HS-5 (cell line): ENCODE data around the gene DLST.

Source experiments
- DNase-seq: peaks from one replicate; pipeline ENCODE4 v3.0.0-alpha.2; 2012; ENCODE audit warnings: low read depth

The DLST gene

DNA sequence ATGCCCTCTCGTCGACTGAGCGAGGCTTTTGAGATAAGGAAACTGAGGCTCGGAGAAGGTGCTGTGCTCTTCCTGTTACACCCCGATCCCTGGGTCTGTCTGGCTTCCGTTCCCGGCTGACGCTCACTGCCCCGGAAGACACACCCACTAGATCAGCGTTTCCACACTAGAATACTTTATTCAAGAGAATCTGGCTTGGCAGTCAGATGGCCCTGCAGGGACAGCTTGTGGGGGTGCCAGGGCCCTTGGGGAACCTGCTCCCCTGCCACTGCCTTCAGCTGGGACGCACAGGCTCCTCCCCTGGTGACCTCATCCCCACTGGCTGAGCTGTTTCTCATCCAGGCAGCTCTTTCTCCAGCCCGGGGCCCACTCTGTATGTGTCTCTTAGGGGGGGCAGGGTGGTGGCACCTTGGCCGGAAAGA is 60.0 kb downstream of the DLST start:
- no peak for DNase-seq

DNA sequence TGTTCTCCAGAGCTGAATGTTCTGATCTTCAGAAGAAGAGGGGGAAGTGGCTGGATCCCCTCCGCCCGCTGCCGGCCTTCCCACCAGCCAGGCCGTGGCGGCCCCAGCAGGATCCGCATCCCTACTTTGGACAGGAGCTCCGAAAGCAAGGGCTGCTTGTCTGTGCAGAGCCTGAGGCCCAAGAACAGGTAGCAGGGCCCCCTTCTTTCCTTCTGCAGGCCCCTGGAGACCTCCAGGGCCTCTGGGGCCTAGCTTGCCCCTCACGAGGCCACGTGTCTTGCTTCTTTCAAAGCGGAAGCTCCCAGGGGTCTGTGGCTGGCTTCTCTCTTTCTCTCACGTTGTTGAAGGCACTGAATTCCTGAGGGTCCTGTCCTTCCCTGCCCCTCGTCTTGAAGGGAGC is 60.5 kb downstream of the DLST start:
- no peak for DNase-seq

DNA sequence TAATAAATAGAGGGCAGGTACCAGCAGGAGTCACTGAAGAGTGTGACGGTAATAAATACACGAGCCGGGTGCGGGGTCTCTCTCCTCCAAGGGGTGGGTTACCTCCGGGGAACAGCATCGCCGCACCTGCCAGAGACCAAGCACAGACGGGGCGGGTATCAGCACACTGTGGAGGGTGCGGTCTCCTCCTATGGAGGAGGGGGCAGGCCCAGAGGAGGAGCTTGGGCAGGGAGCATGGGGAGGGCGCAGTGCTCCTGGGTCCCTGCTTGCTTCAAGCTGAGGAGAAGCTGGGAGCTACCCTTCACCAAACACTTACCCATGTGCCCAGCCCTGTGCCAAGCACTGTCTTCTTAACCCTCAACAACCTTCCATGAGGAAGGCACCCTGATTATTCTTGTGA is 60.9 kb downstream of the DLST start:
- no peak for DNase-seq

DNA sequence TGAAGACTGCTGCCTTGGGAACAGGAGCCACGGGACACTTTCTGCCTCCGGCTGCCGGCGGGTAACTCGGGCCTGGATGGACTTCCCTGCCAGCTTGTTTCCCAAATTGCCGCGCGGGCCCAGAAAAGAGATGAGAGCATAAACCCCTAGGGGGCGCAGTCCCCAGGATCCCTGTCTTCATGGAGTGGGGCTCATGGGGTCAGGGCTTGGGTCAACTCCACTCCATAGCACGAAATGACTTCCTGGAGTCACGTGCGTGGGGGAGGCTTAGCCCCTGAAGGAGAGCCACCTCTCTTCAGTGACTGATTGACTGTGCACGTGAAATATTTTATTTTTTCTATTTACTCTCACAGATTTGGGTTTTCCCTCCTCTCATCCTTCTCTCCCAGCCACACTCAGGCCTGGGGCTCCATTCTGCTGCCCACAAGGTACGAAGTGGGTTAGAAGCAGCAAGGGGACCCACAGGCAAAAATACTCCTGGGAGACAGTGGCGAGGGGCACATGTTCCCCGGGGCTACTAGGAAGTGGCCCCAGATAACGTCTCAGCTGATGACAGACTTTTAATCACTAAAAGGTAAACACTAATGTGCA is 63.6 kb downstream of the DLST start:
- no peak for DNase-seq

DNA sequence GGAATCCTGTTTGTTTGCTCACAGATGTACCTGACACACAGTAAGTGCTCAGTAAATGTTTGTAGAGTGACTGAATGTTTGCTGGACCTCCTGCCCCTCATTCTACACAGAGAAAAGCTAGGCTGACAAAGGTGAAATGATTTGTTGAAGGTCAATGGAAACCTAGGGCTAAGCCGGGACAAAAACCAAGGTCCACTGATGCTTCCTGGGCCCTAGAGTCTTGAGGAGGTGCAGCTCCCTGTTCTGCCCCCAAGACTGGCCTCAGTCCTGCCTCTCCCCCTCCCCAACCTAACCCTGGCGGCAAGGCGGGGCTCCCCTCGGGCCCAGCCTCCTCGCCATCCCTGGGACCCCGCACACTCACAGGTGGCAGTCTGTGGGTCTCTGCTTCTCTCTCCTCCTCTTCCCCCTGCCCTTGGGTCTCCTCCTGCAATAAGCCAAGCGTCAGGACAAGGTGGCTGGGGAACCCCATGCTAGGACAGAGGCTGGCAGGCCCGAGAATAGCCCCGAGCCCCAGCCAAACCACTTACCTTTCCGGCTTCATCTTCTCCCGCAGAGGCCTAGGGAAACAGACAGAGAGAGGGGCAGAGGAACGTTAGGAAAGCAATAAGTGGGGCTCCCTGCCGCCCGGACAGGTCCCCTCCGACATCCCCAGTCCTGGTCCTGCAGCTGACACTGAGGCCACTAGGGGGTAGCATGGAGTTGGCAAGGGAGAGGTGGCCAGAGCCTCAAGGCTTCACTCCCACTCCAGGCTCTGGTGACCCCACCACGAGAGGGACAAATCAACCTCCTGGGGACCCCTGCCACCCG is 64.3 kb downstream of the DLST start:
- no peak for DNase-seq

DNA sequence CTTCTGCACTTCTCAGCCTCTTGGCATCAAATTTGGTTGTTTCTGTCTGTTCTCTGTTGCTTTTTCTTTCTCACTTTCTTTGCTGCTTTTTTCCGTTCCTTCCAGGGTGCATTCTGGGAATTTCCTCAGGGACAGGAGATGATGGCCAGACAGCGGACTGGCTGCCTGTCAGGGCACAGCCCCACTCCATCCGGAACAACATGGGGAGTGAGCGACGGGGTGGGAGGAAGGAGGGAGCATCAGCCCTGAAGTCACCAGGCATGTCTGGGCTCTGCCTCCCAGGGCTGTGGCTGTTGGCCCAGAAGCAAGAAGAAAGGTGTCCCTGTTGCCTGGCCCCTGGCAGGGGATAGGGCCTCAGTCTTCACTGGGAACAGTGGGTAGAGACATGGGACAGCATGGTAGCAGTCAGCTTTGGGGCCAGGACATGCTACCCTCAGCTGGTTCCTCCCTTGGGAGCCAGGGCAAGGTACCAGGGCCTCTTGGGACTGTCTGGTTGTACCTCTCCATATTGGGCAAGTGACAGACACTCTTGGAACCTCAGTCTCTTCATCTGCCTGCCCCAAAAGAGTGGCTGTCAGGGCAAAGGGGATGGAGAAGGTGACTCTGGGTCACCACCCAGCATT is 65.1 kb downstream of the DLST start:
- no peak for DNase-seq

DNA sequence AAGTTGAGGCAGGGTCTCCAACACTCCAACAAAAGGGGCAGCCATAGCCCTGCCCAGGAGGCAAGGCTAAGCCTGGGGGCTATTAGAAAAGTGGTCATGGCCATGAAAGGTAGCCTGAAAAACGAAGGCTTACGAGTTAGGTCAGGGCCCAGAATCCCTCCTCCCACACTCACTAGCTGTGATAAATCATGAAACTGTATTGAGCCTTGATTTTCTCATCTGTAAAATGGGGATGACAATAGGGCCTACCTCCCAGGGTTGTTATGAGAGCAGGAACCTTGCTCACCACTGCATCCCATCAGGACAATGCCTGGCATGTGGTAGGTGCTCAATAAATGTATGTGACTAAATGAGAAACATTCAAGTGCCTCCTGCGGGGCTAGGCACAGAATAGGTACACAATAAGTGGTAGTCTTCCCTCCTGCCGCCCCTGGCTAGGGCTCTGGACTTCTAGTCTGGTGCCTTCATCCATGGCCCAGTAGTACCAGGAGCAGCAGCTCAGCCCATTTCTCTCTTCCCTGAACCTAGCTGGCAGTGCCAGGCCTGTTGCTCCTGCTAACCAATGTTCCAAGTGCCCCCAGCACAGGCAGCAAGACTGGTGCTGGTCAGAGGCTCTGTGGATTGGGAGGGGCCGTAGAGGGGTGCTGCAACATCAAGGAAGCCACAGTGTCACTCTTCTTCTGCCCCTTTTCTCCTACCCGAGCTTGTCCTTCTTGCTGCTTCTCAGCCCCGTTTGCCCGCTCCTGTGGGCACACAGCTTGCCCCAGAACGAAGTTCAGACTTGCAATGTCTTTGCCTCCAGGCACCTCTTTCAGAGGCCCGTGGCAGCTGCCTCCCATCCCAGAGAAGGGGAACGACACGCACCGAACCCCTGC is 65.9 kb downstream of the DLST start:
- no peak for DNase-seq

DNA sequence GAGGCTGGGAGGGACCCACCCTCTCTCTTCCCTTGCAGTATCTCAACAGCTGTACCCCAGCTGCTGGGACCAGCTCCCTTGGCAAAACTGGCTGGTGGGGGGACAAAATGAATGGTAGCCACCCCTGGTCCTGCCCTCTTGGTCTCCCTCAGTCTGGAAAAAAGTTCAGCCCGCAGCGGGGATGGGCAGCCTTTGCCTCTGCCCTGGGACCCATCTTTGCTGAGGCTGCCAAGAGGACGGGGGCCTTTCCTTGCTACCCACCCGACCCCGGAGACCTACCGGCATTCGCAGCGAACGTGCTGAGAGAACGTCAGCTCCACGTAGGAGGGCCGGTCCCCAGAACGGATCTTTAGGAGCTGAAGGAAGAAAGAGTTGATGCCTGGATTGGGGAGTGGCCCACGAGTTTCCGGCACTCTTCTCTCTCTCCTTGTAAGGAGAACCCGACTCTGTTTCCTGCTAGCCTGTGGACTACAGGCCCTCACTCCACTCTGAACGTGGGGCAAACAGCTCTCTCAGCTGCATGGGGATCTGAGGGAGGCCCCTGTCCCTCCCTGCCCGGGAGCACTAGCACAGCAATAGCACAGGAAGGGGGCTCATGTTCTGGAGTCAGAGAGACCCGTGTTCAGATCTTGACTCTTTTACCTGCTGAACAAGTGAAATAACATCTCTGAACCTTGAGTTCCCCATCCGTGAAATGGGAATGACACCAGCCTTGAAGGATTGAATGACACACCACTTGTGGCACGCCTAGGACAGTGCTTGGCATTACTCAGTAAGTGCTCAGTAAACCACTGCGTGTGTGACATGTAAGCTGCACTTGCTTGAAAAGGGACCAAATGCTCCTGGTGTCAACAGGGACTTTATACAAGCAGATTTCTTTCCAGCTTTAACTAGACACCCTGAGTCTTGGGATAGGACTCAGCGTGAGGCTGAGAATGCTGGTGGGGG is 66.8 kb downstream of the DLST start:
- DNase-seq, result no peak

DNA sequence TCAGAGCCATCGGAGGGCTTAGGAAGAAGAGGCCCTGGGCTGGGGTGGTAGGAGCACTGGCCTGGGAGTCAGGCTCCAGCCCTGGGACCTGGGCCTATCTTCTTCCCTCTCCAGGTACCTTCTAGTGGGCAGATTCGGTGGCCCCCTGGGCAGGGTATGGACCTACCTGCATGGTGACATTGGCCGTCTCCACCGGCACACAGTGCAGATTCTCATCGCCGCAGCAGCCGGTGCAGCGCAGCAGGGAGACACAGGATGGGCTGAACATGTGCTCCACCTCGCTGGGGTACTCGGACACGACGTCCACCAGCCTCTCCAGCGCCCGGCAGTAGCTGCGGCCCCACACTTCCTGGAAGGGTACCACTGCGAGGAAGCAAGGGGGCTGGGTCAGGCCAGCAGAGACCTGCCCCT is 67.5 kb downstream of the DLST start:
- DNase-seq, result no peak

DNA sequence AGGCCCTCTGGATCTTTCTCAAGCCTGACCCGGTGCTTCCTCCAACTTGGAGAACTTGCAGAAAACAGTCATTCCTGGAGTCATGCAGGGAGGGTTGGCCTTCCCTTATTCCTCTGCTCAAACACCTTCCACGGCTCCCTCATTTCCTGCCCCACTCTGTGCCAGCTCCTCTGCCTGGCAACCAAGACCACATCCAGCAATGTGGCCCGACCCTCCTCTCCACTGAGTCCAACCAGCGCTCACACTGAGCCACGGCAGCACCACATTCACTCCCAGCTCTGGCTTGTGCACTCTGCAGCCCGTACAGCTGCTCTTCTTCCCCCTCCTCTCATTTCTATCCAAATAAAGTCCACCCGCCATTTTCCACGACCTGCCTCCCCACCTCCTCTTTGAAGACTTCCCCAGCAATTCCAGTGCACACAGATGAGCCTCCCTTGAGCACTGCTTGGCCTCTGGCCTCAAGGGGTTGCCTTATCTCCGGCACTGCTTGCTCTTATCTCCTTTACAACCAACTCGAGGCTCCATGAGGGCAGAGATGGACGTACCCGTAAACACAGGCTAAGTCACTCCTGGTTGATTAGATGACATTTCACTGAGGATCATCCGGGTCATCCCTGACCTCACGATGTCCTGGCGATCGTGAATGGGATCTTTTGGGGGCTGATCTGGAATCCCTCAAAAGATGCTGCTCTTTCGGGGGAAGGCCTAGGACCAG is 68.3 kb downstream of the DLST start:
- DNase-seq, result no peak

DNA sequence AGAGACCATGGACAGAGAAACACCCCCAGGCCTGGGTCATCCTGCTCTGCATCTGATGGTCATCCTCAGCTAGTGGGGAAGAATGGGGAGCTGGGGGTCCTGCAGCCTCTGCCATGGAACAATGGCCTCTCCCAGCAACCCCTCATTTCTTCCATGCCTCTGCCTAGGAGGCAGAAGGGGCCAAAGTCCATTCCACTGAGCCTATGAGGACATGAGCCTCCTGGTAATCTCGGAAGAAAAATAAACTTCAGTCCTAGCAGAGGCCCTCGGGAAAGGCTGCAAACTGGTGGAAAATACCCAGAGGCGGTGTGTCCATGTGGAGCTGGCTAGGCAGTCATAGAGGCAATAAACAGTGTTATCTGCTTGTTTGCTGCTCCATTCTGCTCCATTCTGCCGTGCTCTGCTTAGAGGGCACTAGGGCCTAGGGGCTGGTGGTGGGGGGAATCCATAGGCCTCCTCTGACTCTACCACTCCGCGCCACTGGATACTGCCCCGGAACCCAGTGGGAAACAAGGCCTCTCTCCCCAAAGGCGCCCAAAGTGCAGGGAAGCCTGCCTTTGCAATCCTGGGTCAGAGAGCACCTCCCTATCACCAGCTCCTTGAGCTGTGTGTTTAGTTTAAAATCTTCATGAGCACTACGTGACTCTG is 69.2 kb downstream of the DLST start:
- DNase-seq, result no peak

DNA sequence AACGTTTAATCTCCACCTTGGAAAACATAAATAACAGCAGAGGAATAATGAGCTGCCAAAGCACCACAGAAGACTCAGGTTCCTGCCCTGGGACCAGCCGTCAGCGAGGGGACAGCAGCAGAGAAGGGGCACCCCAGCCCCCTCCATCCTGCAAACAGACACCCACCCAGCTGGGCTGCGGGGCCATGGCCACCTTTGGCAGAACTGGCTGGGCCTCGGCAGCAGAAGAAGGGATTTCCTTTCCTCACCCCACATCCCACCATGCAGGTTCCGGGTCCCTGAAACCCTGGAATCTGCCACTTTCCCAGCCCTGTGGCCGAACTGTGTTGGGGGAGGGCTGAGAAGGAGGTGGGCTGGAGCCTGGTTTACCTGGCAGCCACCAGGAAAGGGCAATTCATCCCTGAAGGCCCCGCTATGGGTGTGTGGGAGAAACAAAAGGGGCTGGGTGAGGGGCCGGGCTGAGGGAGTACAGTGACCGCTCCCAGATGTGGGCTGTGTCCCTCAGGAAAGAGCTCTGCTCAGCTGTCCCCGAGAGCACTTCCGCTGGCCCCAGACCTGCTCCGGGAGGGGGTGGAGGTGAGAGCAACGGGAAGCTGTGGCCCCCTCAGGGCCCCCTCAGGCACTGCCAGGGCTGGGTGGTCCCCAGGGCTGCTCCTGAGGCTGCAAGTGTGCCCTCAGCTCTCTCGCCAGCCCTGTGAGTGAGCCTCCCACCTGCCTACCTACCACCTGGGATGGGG is 69.9 kb downstream of the DLST start:
- DNase-seq, result no peak

DNA sequence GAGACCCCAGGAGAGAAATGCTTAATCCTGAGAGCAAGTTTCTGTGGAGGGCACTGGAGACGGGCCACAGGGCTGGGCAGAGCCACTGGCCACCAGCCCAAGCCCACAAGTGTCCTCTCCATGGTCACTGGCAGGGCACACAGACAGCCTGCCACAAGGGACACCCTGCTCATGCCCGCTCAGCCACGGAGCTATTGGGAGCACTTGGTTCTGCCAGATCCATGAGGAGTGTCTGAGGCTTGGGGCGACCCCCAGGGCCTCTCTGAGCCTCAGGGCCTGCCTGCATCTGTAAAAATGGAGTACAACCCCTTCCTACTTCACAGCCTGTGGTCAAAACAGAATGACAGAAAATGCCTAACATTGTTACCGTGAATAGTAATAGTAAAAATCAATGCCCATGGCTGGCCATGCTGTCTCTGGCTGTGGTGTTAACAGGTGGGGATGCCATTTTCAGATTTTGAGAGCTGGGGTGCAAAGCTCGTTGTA is 70.5 kb downstream of the DLST start:
- no peak for DNase-seq

DNA sequence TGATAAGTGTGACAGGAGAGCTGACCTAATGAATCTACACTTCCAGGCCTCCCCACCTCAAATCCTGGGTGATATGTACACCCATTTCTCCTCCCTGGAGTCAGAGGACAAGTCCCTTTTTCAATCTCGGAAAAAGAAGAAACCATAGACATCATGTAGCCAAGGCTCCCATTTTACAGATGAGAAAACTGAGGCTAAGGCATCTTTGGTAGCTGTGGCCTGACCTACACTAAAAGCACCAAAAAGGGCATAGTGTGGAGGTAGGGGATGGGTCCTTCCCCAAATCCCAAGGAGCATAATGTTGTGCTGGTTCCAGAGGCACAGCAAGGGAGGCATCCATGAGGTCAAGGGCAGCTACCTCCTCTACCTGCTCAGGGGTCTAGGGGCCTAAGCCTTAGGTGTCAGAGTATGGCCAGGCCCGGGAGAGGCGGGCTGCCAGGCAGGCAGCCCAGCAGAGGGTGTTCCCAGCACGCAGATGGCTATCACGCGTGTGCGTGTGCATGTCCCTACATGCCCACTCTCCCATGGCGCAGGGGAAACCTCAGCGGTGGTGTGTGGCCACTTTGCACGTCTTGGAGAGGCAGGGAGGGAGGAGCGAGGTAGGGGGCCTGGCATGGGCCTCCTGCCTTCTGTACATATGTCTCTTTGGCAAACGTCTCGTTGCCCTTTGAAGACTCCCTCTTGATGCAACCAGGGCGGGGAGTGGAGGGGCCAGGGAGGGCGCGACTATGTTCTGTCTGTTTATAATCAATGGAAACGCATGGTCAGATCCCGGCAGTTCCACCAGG is 71.2 kb downstream of the DLST start:
- no peak for DNase-seq
